Activated CD8-positive, alpha-beta T cell treated with anti-CD3 and anti-CD28 coated beads for 36 hours (primary cell): ENCODE measurements around the gene TRIO. TPM values are rescaled to one million over a fixed set of nuclear protein-coding genes. Genes with fewer than 3 reads are reported as not detected.

Experiments used
- ATAC-seq: fragments of 200-7000 bp; cut with Tn5 transposase; one replicate; pipeline ENCODE4 v1.10.0; 2021; ENCODE audit warnings: mild to moderate bottlenecking, moderate library complexity
- CTCF ChIA-PET: fragments of 350-600 bp; sonication (Branson Sonifier 250); formaldehyde crosslinking; loops from one replicate; lab custom pipeline; 2021; ENCODE audit warnings: antibody characterized with exemption; lab: Charles Lee
- POLR2A ChIA-PET: fragments of 350-600 bp; sonication (Branson Sonifier 250); formaldehyde crosslinking; loops from one replicate; lab custom pipeline; 2021; ENCODE audit warnings: antibody characterized with exemption; lab: Charles Lee
- DNase-seq: peaks from one replicate; pipeline ENCODE4 v3.0.0-alpha.2; 2020
- H3K27ac Mint-ChIP-seq: one replicate; pipeline ENCODE4 v1.8.0; 2021; ENCODE audit warnings: mild to moderate bottlenecking, mixed read lengths
- H3K27me3 Mint-ChIP-seq: one replicate; pipeline ENCODE4 v1.8.0; 2021; ENCODE audit warnings: mixed read lengths
- H3K36me3 Mint-ChIP-seq: one replicate; pipeline ENCODE4 v1.8.0; 2021; ENCODE audit warnings: low read depth, mixed read lengths
- H3K4me1 Mint-ChIP-seq: one replicate; pipeline ENCODE4 v1.8.0; 2021; ENCODE audit warnings: low read depth, mixed read lengths
- H3K4me3 Mint-ChIP-seq: one replicate; pipeline ENCODE4 v1.8.0; 2021; ENCODE audit warnings: mild to moderate bottlenecking, moderate library complexity, mixed read lengths
- H3K9me3 Mint-ChIP-seq: one replicate; pipeline ENCODE4 v1.8.0; 2021; ENCODE audit warnings: mixed read lengths
- CTCF ChIP-seq: fragments of 200-600 bp; IDR thresholded peaks from one replicate; pipeline ENCODE4 v1.8.0; 2022; ENCODE audit warnings: antibody characterized with exemption, mild to moderate bottlenecking
- intact Hi-C: fragments of 100-400 bp; cut with micrococcal nuclease; formaldehyde crosslinking; loops from one replicate; pipeline ENCODE4 v1.10.0; 2022
- total RNA-seq, 2 experiments: library from RNA; stranded (reverse); gene quantifications; one replicate each; pipeline ENCODE4 v1.2.3, GENCODE V29; 2021

The TRIO gene
- total RNA-seq, 2 experiments from 2014 or later = 11.4 to 11.5 TPM

- H3K27ac Mint-ChIP-seq = no peak overlapping the region
- intact Hi-C loops = no loop called here
Observed at GRCh38 chr5:14400085-14400484, 256.9 kb downstream of the TRIO start.

DNA sequence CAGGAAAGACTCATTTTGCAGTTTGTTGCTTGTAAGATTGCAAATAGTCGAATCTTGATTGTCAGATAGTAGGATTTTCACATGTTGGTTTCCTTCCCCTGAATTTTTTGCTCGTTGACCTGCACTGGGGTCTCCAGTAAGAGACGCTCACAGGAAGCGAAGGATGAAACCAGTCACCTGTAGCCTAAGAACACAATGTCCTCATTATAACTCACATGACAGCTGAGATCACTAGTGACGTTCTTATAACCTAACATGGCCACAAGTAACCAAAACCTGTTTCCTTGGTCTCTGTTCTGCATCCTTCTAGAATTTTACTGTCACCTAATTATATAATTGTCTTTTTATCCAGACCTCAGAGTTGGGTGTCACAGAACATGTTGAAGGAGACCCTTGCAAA lies 257.5 kb downstream of the TRIO start:
- Mint-ChIP-seq H3K4me1 (peaks cover 29% of the 10 kb centered on the region), H3K4me3 (no peak overlapping the region), H3K9me3 (peaks cover 7% of the 10 kb centered on the region), H3K27me3 (no peaks in the 10 kb centered on the region), H3K36me3 (peaks cover 4% of the 10 kb centered on the region), H3K27ac (no peak overlapping the region)
- DNase-seq (no peak), ATAC-seq (no peak)
- ChIA-PET CTCF (interaction anchor here (0.8 to 9.7 kb wide), 22 partner anchors 11 to 257 kb away, joined by 3 to 121 read pairs (median 8); partner anchors contain the start of gene OTULINL), POLR2A (interaction anchor here (0.7 kb wide), 1 partner anchor 13 kb away, joined by 3 read pairs; no protein-coding TSS in a partner anchor)
- intact Hi-C loops = no loop called here
- no peak for TF ChIP-seq CTCF

More at GRCh38 chr5:14400085-14400484, 256.9 kb downstream of the TRIO start:
- Mint-ChIP-seq H3K36me3 (peaks cover 4% of the 10 kb centered on the region), H3K4me3 (no peak overlapping the region), H3K27me3 (no peaks in the 10 kb centered on the region), H3K9me3 (peaks cover 7% of the 10 kb centered on the region), H3K4me1 (peaks cover 29% of the 10 kb centered on the region)
- ATAC-seq (peak; percentile 55), DNase-seq (no peak)
- TF ChIP-seq CTCF = no peak
- POLR2A ChIA-PET = interaction anchor here (0.7 to 1.0 kb wide), 2 partner anchors 13 to 15 kb away, joined by 3 read pairs; no protein-coding TSS in a partner anchor
- CTCF ChIA-PET = interaction anchor here (0.8 to 9.7 kb wide), 30 partner anchors 9 to 270 kb away, joined by 3 to 121 read pairs (median 6); partner anchors contain the start of gene OTULINL

DNA sequence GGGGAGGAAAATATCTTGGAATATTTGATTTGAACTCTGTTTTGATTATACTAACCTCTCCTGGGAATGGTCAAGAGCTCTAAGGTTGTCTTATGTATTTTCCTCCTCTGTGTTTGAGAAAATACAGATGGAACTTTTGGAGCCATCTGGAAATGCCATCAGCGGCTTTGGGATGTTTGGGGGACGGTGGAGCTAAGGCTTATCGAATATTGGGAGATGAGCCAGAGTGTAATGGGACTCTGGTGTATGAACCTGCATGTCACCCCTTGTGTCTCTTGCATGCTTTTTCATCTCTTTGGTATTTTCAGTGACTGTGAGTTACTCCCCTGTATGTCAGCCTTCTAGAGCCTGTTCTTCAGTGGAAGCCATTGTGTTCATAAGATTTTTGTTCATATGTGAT lies 258.5 kb downstream of the TRIO start:
- ChIA-PET POLR2A (interaction anchor here (1.0 kb wide), 1 partner anchor 192 kb away, joined by 3 read pairs; no protein-coding TSS in a partner anchor), CTCF (interaction anchor here (1.1 to 9.7 kb wide), 5 partner anchors 11 to 253 kb away, joined by 3 to 121 read pairs (median 19); no protein-coding TSS in a partner anchor)
- intact Hi-C loops = no loop called here
- DNase-seq (no peak), ATAC-seq (no peak)
- peaks cover 4% of the 10 kb centered on the region for H3K36me3 Mint-ChIP-seq
- peaks cover 29% of the 10 kb centered on the region for H3K4me1 Mint-ChIP-seq
- no peak overlapping the region for H3K27ac Mint-ChIP-seq
- no peaks in the 10 kb centered on the region for H3K27me3 Mint-ChIP-seq
- no peak for TF ChIP-seq CTCF
- H3K9me3 Mint-ChIP-seq = peaks cover 7% of the 10 kb centered on the region
- no peak overlapping the region for H3K4me3 Mint-ChIP-seq

- Mint-ChIP-seq H3K9me3 (peaks cover 7% of the 10 kb centered on the region), H3K36me3 (peaks cover 4% of the 10 kb centered on the region), H3K27me3 (no peaks in the 10 kb centered on the region), H3K4me3 (peak overlapping the region; percentile 8), H3K4me1 (peaks cover 29% of the 10 kb centered on the region), H3K27ac (peak overlapping the region; percentile 27)
- intact Hi-C loops = no loop called here
- ChIA-PET POLR2A (interaction anchor here (1.0 kb wide), 1 partner anchor 191 kb away, joined by 3 read pairs; no protein-coding TSS in a partner anchor), CTCF (interaction anchor here (3.6 kb wide), 1 partner anchor 11 kb away, joined by 34 read pairs; no protein-coding TSS in a partner anchor)
- DNase-seq (no peak), ATAC-seq (no peak)
- no peak for TF ChIP-seq CTCF
Observed at GRCh38 chr5:14402424-14402823, 259.3 kb downstream of the TRIO start.

DNA sequence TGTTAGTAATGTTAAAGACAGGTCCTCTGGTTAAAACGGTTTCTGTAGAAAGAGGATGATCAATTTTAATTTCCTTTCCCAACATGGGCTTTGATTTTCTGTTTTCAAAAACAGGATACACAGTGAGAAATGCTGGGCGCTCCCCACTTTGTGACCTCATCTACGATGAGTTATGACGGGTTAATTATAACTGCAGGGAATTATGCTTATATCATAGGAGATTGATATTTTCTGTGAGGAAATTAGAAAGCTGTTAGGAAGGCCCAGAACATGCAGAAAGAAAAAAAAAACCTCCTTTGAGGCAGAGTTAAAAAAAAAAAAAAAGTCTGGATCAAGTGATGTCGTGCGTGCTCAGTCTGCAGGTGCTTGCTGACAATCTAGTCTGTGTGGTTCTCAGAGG lies 261.6 kb downstream of the TRIO start:
- no peak for TF ChIP-seq CTCF
- POLR2A ChIA-PET = no interaction called here
- Mint-ChIP-seq H3K27me3 (no peaks in the 10 kb centered on the region), H3K4me3 (no peak overlapping the region), H3K27ac (no peak overlapping the region), H3K36me3 (peaks cover 4% of the 10 kb centered on the region), H3K4me1 (peaks cover 27% of the 10 kb centered on the region), H3K9me3 (peaks cover 7% of the 10 kb centered on the region)
- no peak for ATAC-seq
- CTCF ChIA-PET = no interaction called here
- intact Hi-C loops = no loop called here
- no peak for DNase-seq
